HL-60 (cell line): ENCODE measurements around the gene FGG.

Experiments used
- GABPA ChIP-seq: IDR thresholded peaks from 2 replicates; pipeline ENCODE4 v1.6.1; 2012; ENCODE audit warnings: low read depth
- POLR2AphosphoS5 ChIP-seq: IDR thresholded peaks from 2 replicates; pipeline ENCODE4 v1.6.1; 2012; ENCODE audit warnings: low read depth
- SPI1 ChIP-seq: IDR thresholded peaks from 2 replicates; pipeline ENCODE4 v1.6.1; 2012; ENCODE audit warnings: low read depth, mild to moderate bottlenecking, borderline replicate concordance
- TF ChIP-seq, protein P1 (sequence below): IDR thresholded peaks from one replicate; pipeline ENCODE4 v1.5.1; 2011; ENCODE audit warnings: low read length, control low read depth, inconsistent platforms; ENCODE audit not compliant: insufficient read depth

DNA sequence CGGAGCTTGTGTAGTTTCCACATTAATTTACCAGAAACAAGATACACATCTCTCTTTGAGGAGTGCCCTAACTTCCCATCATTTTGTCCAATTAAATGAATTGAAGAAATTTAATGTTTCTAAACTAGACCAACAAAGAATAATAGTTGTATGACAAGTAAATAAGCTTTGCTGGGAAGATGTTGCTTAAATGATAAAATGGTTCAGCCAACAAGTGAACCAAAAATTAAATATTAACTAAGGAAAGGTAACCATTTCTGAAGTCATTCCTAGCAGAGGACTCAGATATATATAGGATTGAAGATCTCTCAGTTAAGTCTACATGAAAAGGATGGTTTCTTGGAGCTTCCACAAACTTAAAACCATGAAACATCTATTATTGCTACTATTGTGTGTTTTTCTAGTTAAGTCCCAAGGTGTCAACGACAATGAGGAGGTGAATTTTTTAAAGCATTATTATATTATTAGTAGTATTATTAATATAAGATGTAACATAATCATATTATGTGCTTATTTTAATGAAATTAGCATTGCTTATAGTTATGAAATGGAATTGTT lies 49.7 kb downstream of the FGG start, which contains the start of gene FGB:
- TF ChIP-seq, protein P1, sequence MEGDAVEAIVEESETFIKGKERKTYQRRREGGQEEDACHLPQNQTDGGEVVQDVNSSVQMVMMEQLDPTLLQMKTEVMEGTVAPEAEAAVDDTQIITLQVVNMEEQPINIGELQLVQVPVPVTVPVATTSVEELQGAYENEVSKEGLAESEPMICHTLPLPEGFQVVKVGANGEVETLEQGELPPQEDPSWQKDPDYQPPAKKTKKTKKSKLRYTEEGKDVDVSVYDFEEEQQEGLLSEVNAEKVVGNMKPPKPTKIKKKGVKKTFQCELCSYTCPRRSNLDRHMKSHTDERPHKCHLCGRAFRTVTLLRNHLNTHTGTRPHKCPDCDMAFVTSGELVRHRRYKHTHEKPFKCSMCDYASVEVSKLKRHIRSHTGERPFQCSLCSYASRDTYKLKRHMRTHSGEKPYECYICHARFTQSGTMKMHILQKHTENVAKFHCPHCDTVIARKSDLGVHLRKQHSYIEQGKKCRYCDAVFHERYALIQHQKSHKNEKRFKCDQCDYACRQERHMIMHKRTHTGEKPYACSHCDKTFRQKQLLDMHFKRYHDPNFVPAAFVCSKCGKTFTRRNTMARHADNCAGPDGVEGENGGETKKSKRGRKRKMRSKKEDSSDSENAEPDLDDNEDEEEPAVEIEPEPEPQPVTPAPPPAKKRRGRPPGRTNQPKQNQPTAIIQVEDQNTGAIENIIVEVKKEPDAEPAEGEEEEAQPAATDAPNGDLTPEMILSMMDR = no peak
- TF ChIP-seq POLR2AphosphoS5 = no peak
- TF ChIP-seq GABPA = no peak
- TF ChIP-seq SPI1 = no peak
